Testis (tissue), 3 donors: ENCODE data around the gene HOXC9. TPM values are rescaled to one million over a fixed set of nuclear protein-coding genes. Genes with fewer than 3 reads are reported as not detected.
A peak's percentile ranks its signal among the peaks of the same experiment; 100 is the strongest.

Experiments
- DNase-seq: peaks from one replicate; pipeline ENCODE4 v3.0.0-alpha.2; 2019
- H3K27ac ChIP-seq, 2 donors: fragments of 200-600 bp; sonication (generic); one replicate each; pipeline ENCODE4 v1.5.1; 2019
- H3K27me3 ChIP-seq: fragments of 200-600 bp; sonication (generic); one replicate; pipeline ENCODE4 v1.5.1; 2019
- H3K36me3 ChIP-seq: fragments of 200-600 bp; sonication (generic); one replicate; pipeline ENCODE4 v1.5.1; 2017; ENCODE audit warnings: low read depth; ENCODE audit errors: missing control alignments
- H3K4me1 ChIP-seq: fragments of 200-600 bp; sonication (generic); one replicate; pipeline ENCODE4 v1.5.1; 2019
- H3K4me3 ChIP-seq, 2 donors: fragments of 200-600 bp; sonication (generic); one replicate each; pipeline ENCODE4 v1.5.1; 2017 to 2019
- H3K9me3 ChIP-seq: fragments of 200-600 bp; sonication (generic); one replicate; pipeline ENCODE4 v1.5.1; 2017
- POLR2A ChIP-seq: fragments of 450-650 bp; IDR thresholded peaks from one replicate; pipeline ENCODE4 v1.6.1; 2017; ENCODE audit warnings: antibody characterized with exemption, mild to moderate bottlenecking, moderate library complexity
- WGBS, 2 donors: methylation state at CpG; one replicate each; pipeline ENCODE4 v1.1.5; 2018; 5-methylcytosine and 5-hydroxymethylcytosine counted together
- intact Hi-C: fragments of 100-400 bp; cut with DNase I; formaldehyde crosslinking; loops from one replicate; pipeline ENCODE4 v1.15.1; 2023; ENCODE audit warnings: low total_unique reads
- polyA plus RNA-seq: library from polyadenylated mRNA; stranded (reverse); fragments of 350-450 nt; fragmentation: Illumina TruSeq; extraction: RNeasy Lipid Tissue Mini Kit (QIAGEN cat#74804); gene quantifications from one replicate; pipeline ENCODE4 v1.2.3, GENCODE V29; 2014; ENCODE audit warnings: low read depth, low replicate concordance; ENCODE audit not compliant: insufficient read depth
- total RNA-seq, 2 donors: library from RNA; depleted of rRNA; stranded (reverse); fragments of >200 nt; gene quantifications; one replicate each; pipeline ENCODE4 v1.2.3, GENCODE V29; 2016
- TF ChIP-seq, protein P1 (sequence below), 3 experiments: fragments of 450-650 bp in 2 of 3; fragments of 200-600 bp in 1 of 3; sonication (generic) in 1 of 3; IDR thresholded peaks; one replicate each; pipeline ENCODE4 v1.5.1; 2016 to 2019; ENCODE audit warnings: antibody characterized with exemption in 3 of 3, mild to moderate bottlenecking in 2 of 3, moderate library complexity in 1 of 3

Gene HOXC9
- total and polyA plus RNA-seq, 3 donors from 2014 or later: 2.4 to 7.8 (median 6.6) TPM

DNA sequence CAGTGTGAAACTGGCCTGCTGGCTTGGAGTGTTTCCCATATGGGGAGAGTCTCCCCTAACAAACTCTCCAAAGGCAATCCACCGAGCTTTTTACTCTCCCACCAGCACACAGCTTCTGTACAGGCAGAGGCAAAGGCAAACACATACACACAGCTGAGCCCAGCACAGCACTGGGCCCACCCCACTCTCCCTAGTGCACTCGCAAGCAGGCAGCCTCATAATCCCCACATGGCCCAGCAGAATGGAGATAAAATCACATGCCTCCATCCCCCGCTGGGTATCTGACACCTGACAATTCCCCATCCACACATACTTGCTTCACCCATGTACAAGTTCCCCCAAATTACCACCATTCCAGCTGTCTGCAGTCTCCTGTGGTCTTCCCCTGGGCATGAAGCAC lies 41.8 kb upstream of the HOXC9 start:
- DNase-seq: no peak
- H3K4me3 ChIP-seq: no peak overlapping the region
- no peaks in the 10 kb centered on the region for H3K36me3 ChIP-seq
- no peaks in the 10 kb centered on the region for H3K9me3 ChIP-seq
- H3K4me1 ChIP-seq: no peaks in the 10 kb centered on the region
- no peak overlapping the region for H3K27ac ChIP-seq
- no peak for TF ChIP-seq POLR2A
- WGBS, 2 donors: 44 to 58% methylated on average over 3 of the region's 3 CpGs
- intact Hi-C loops: no loop called here
- peaks cover 3% of the 10 kb centered on the region for H3K27me3 ChIP-seq

DNA sequence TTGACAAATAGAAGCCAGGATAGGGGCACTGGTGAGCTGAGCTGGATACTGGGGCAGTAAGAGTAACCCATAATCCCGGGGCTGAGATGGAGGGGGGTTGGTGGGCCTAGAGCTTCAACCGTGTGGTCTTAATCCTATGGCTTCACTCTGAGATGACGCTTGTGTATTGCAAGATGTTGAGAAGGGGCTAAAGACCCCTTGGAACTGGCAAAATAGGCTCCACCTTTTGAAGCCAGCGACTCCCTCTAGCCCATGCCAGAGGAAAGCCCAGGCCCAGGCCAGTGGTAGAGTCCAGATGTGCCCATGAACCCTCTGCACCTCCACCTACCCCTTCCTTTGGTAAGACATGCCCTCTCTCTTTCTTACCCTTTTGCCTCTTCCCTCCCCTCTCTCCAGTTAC lies 40.6 kb upstream of the HOXC9 start:
- H3K36me3 ChIP-seq: no peaks in the 10 kb centered on the region
- no peak overlapping the region for H3K27ac ChIP-seq
- WGBS, 2 donors: 21 to 30% methylated on average over 4 of the region's 4 CpGs
- TF ChIP-seq, protein P1, sequence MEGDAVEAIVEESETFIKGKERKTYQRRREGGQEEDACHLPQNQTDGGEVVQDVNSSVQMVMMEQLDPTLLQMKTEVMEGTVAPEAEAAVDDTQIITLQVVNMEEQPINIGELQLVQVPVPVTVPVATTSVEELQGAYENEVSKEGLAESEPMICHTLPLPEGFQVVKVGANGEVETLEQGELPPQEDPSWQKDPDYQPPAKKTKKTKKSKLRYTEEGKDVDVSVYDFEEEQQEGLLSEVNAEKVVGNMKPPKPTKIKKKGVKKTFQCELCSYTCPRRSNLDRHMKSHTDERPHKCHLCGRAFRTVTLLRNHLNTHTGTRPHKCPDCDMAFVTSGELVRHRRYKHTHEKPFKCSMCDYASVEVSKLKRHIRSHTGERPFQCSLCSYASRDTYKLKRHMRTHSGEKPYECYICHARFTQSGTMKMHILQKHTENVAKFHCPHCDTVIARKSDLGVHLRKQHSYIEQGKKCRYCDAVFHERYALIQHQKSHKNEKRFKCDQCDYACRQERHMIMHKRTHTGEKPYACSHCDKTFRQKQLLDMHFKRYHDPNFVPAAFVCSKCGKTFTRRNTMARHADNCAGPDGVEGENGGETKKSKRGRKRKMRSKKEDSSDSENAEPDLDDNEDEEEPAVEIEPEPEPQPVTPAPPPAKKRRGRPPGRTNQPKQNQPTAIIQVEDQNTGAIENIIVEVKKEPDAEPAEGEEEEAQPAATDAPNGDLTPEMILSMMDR (IDR thresholded peaks at IDR 0.05): no peak
- no peak for TF ChIP-seq POLR2A
- H3K27me3 ChIP-seq: peaks cover 3% of the 10 kb centered on the region
- intact Hi-C loops: no loop called here
- DNase-seq: no peak
- H3K4me3 ChIP-seq: no peak overlapping the region
- no peaks in the 10 kb centered on the region for H3K4me1 ChIP-seq
- no peaks in the 10 kb centered on the region for H3K9me3 ChIP-seq

DNA sequence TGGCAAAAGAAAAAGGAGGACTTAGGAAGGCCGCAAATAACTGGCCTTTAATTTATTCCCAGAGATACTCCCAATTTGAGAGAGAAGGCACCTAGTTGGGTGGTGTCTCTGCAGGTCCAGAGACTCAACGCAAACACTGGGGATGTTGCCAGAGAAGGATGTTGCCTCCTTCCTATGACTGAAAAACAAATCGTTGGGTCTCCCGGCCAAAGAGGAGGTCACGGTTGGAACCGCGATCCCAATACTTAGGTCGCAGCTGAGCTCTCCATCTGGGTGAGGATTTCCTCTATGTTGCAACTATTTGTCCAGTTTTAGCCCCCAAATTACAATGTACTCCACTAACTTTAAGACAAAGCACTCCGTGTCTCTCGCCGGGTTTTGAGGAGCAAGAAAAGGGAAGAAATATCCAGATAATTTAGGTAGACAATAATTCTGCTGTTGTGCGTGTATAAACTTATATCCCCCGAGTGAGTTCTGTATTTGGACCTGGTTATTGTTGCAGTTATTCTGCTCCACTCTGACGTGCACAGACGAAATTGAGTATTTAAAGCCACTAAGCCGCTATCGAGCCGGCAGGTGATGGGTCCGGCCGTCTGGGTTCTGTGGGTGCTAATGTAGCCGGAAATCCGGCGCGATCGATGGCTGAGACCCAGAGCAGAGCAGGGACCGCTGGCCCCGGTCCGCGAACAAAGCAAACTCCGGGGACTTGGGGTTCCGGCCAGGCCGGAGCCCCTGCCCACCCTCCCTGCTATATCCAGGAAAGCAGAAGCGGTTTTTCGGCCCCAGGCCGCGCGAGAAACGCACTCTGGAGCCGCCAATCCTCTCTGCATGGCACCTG lies 39.6 kb upstream of the HOXC9 start:
- intact Hi-C loops: no loop called here
- H3K9me3 ChIP-seq: no peaks in the 10 kb centered on the region
- H3K27ac ChIP-seq: no peak overlapping the region
- no peaks in the 10 kb centered on the region for H3K36me3 ChIP-seq
- H3K4me3 ChIP-seq: peak overlapping the region in 1 of 2 donors; percentile 20
- peaks cover 3% of the 10 kb centered on the region for H3K27me3 ChIP-seq
- DNase-seq: no peak
- WGBS, 2 donors: 12% methylated on average over 26 to 39 of the region's 39 CpGs
- H3K4me1 ChIP-seq: peaks cover 2% of the 10 kb centered on the region
- no peak for TF ChIP-seq POLR2A
- TF ChIP-seq, protein P1 (IDR thresholded peaks at IDR 0.05): no peak

DNA sequence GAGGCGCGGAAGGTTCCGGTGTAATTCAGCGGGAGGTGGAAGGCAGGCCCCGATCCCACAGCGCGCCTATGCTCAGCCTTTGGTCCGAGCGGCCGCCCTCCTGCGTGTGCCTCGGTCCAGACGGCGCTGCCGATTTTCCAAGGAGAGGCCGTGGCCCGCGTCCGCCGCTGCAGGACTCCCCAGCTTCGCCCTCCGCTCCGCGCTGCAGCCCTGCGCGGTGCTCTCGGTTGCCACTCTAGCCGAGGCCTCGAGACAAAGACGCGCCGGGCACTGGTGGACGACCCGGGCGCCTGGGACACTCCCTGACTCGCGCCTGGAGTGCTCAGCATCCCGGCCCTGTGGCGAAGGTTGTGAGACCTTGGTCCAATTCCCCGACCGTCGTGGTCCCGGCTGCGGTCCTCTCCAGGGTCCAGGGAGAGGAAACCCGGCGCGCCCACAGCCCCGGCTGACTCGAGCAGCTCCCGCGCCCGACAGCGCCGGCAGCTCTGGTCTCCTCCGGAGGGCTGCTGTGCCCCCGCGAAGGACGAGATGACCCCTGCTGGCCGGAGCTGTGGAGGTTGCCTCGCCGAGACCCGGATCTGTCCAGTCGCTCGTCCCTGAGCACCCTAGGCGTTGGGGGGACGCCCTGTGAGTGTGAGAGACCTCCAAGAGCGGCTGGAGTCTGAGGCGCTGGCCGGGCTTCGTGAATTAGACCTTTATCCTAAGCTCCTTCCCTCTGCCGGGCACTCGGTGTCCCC lies 38.8 kb upstream of the HOXC9 start:
- Histone ChIP-seq H3K4me3 (peak overlapping the region in 1 of 2 donors; percentile 20), H3K36me3 (no peaks in the 10 kb centered on the region), H3K4me1 (peaks cover 2% of the 10 kb centered on the region), H3K9me3 (no peaks in the 10 kb centered on the region), H3K27me3 (peaks cover 3% of the 10 kb centered on the region), H3K27ac (no peak overlapping the region)
- intact Hi-C loops: no loop called here
- WGBS, 2 donors: 3 to 8% methylated on average over 8 to 72 of the region's 72 CpGs
- TF ChIP-seq POLR2A: no peak
- TF ChIP-seq, protein P1 (IDR thresholded peaks at IDR 0.05): no peak
- no peak for DNase-seq

DNA sequence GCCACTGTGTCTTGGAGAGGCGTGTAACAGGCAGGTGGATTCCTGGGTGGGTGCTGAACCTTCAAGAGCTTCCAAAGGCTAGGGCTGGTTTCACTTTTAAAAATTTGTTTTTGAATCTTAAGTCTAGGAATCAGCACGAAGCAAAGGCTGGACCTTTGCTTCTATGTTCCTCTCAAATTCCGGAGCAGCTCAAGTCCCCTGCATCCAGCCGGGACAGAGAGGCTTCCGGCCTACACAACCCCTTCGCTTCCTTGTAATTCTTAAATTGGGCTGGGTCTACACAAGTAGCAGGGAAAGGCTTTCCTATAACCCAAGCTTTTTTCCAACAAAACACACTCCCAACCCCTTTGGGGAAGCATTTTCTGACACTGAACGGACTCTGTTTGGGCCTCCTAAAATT lies 37.0 kb upstream of the HOXC9 start:
- 30 to 32% methylated on average over 7 of the region's 7 CpGs for WGBS, 2 donors
- no peak for TF ChIP-seq POLR2A
- TF ChIP-seq, protein P1 (IDR thresholded peaks at IDR 0.05): no peak
- no peaks in the 10 kb centered on the region for H3K9me3 ChIP-seq
- DNase-seq: no peak
- H3K4me3 ChIP-seq: no peak overlapping the region
- H3K36me3 ChIP-seq: no peaks in the 10 kb centered on the region
- intact Hi-C loops: no loop called here
- H3K27ac ChIP-seq: no peak overlapping the region
- peaks cover 3% of the 10 kb centered on the region for H3K27me3 ChIP-seq
- H3K4me1 ChIP-seq: peaks cover 2% of the 10 kb centered on the region
